22Rv1 (cell line): ENCODE results near the gene NGB.

Experiments used
- ZFX ChIP-seq: fragments of 450-650 bp; IDR thresholded peaks from 2 replicates; pipeline ENCODE4 v1.6.1; 2017; ENCODE audit warnings: antibody characterized with exemption, borderline replicate concordance
- TF ChIP-seq, protein P1 (sequence below): fragments of 450-650 bp; IDR thresholded peaks from 2 replicates; pipeline ENCODE4 v1.5.1; 2017; ENCODE audit warnings: mild to moderate bottlenecking

GRCh38 chr14:77256694-77257093 is 14.3 kb downstream of the NGB start:
- TF ChIP-seq, protein P1, sequence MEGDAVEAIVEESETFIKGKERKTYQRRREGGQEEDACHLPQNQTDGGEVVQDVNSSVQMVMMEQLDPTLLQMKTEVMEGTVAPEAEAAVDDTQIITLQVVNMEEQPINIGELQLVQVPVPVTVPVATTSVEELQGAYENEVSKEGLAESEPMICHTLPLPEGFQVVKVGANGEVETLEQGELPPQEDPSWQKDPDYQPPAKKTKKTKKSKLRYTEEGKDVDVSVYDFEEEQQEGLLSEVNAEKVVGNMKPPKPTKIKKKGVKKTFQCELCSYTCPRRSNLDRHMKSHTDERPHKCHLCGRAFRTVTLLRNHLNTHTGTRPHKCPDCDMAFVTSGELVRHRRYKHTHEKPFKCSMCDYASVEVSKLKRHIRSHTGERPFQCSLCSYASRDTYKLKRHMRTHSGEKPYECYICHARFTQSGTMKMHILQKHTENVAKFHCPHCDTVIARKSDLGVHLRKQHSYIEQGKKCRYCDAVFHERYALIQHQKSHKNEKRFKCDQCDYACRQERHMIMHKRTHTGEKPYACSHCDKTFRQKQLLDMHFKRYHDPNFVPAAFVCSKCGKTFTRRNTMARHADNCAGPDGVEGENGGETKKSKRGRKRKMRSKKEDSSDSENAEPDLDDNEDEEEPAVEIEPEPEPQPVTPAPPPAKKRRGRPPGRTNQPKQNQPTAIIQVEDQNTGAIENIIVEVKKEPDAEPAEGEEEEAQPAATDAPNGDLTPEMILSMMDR: no peak
- no peak for TF ChIP-seq ZFX
